Suprapubic skin (tissue), 4 donors: ENCODE results near the gene TARS3. TPM values are rescaled to one million over a fixed set of nuclear protein-coding genes. Genes with fewer than 3 reads are reported as not detected.
"Not testable (repeated sequence)": the region's sequence is repeated elsewhere in the genome, so short reads cannot be mapped to it uniquely, and the experiment has no call there.

Source experiments
- DNase-seq, 2 donors: peaks; one replicate each; pipeline ENCODE4 v3.0.0-alpha.2; 2019; ENCODE audit warnings: low spot score in 2 of 2
- H3K27ac ChIP-seq: fragments of 200-600 bp; sonication (generic); one replicate; pipeline ENCODE4 v1.5.1; 2019
- H3K27me3 ChIP-seq: fragments of 200-600 bp; sonication (generic); one replicate; pipeline ENCODE4 v1.5.1; 2019
- H3K36me3 ChIP-seq: fragments of 200-600 bp; sonication (generic); one replicate; pipeline ENCODE4 v1.5.1; 2019
- H3K4me1 ChIP-seq: fragments of 200-600 bp; sonication (generic); one replicate; pipeline ENCODE4 v1.5.1; 2019
- H3K4me3 ChIP-seq: fragments of 200-600 bp; sonication (generic); one replicate; pipeline ENCODE4 v1.5.1; 2019; ENCODE audit warnings: mild to moderate bottlenecking
- H3K9me3 ChIP-seq: fragments of 200-600 bp; sonication (generic); one replicate; pipeline ENCODE4 v1.5.1; 2019
- CTCF ChIP-seq, 2 donors: fragments of 200-600 bp in 1 of 2; fragments of 450-650 bp in 1 of 2; sonication (generic) in 1 of 2; IDR thresholded peaks; one replicate each; pipeline ENCODE4 v1.5.1; 2016 to 2019; ENCODE audit warnings: antibody characterized with exemption in 2 of 2, mild to moderate bottlenecking in 1 of 2, moderate library complexity in 1 of 2
- EP300 ChIP-seq: sonication (generic); formaldehyde crosslinking; IDR thresholded peaks from one replicate; pipeline ENCODE4 v1.6.1; 2017; ENCODE audit warnings: antibody characterized with exemption
- POLR2A ChIP-seq, 2 donors: fragments of 450-650 bp; IDR thresholded peaks; one replicate each; pipeline ENCODE4 v1.6.1; 2017; ENCODE audit warnings: antibody characterized with exemption in 2 of 2, mild to moderate bottlenecking in 2 of 2, moderate library complexity in 2 of 2
- POLR2AphosphoS5 ChIP-seq, 3 donors: sonication (generic); formaldehyde crosslinking; IDR thresholded peaks; one replicate each; pipeline ENCODE4 v1.6.1; 2017; ENCODE audit warnings: antibody characterized with exemption in 3 of 3
- WGBS: methylation state at CpG from one replicate; pipeline ENCODE4 v1.1.5; 2018; 5-methylcytosine and 5-hydroxymethylcytosine counted together
- total RNA-seq, 4 donors: library from RNA; depleted of rRNA; stranded (reverse); fragments of >200 nt; gene quantifications; one replicate each; pipeline ENCODE4 v1.1.0, GENCODE V29; 2016

Gene TARS3
- total RNA-seq, 4 donors from 2014 or later: 5.4 to 19.3 (median 12.3) TPM

GRCh38 chr15:101734837-101735236, 10.6 kb upstream of the TARS3 start:
- H3K9me3 ChIP-seq, DNase-seq, H3K4me3 ChIP-seq, H3K27ac ChIP-seq, H3K36me3 ChIP-seq, H3K4me1 ChIP-seq, H3K27me3 ChIP-seq: not testable (repeated sequence)
- 94% methylated on average over 2 of the region's 2 CpGs for WGBS

DNA sequence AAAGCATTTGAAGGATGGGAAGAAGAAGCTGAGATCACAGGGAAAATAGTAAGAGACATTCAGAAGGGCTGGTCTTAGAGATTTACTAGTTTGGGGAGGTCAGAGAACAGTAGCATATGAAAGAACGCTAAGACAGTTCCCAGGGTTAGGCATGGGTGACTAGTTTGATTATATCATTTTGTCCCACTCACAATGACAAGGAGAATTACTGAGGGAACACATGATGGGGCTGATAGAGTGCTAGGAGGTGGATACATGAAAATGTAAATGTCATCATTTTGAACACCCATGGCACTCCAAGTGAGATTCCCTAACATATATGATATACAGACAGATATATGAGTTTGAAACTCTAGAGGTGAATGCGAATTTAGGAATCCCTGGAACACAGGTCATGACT, 9.3 kb upstream of the TARS3 start:
- WGBS: 93% methylated on average over 2 of the region's 2 CpGs
- H3K27ac ChIP-seq: no peak overlapping the region
- DNase-seq: no peak
- TF ChIP-seq CTCF (IDR thresholded peaks at IDR 0.05): no peak
- no peak for TF ChIP-seq EP300
- no peaks in the 10 kb centered on the region for H3K9me3 ChIP-seq
- H3K4me1 ChIP-seq: no peaks in the 10 kb centered on the region
- no peaks in the 10 kb centered on the region for H3K36me3 ChIP-seq
- H3K4me3 ChIP-seq: no peak overlapping the region
- H3K27me3 ChIP-seq: no peaks in the 10 kb centered on the region

DNA sequence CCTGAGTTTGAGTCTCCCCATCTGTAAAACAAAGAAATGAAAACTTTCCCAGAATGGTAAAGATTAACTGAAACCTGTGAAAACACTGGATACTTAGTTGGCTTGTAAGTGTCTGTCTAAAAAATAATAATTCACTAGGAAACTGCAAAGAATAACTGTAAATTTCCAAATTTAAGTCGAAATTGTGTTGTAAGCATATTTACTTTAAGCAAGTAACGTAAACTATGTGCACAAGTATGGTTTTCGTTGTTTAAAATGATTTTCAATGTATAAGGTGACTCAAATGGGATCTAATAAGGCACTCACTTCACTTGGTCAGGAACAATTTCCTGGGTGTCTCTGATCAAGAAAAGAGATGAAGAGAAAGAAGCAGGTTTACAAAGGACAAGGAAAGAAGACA, 8.5 kb upstream of the TARS3 start:
- DNase-seq: no peak
- TF ChIP-seq POLR2A (IDR thresholded peaks at IDR 0.05) (no peak), POLR2AphosphoS5 (IDR thresholded peaks at IDR 0.05) (no peak), EP300 (no peak), CTCF (IDR thresholded peaks at IDR 0.05) (no peak)
- Histone ChIP-seq H3K36me3 (no peaks in the 10 kb centered on the region), H3K9me3 (no peaks in the 10 kb centered on the region), H3K27ac (no peak overlapping the region), H3K27me3 (no peaks in the 10 kb centered on the region), H3K4me1 (no peaks in the 10 kb centered on the region), H3K4me3 (no peak overlapping the region)
- 93% methylated on average over 3 of the region's 3 CpGs for WGBS

GRCh38 chr15:101731746-101732145, 7.5 kb upstream of the TARS3 start:
- no peaks in the 10 kb centered on the region for H3K27me3 ChIP-seq
- 79% methylated on average over 6 of the region's 6 CpGs for WGBS
- TF ChIP-seq EP300 (no peak), POLR2AphosphoS5 (IDR thresholded peaks at IDR 0.05) (no peak), CTCF (IDR thresholded peaks at IDR 0.05) (no peak)

DNA sequence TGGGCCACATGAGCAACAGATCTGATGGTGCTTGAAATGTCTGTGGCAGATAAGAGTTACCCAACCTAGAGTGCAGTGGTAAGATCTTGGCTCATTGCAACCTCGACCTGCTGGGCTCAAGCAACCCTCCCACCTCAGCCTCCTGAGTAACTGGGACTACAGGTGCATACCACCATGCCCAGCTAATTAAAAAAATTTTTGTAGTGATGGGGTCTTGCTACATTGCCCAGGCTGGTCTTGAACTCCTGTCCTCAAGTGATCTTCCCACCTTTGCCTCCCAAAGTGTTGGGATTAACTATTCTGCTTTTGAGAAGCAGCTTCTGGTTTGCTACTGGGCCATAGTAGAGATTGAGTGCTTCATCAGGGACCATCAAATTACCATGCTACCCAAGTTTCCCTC, 2.9 kb upstream of the TARS3 start:
- H3K9me3 ChIP-seq: no peaks in the 10 kb centered on the region
- H3K4me3 ChIP-seq: no peak overlapping the region
- no peaks in the 10 kb centered on the region for H3K27me3 ChIP-seq
- WGBS: 86% methylated on average over 1 of the region's 1 CpG
- no peak overlapping the region for H3K27ac ChIP-seq
- DNase-seq: no peak
- H3K4me1 ChIP-seq: peaks cover 13% of the 10 kb centered on the region
- H3K36me3 ChIP-seq: no peaks in the 10 kb centered on the region
- TF ChIP-seq POLR2AphosphoS5 (IDR thresholded peaks at IDR 0.05): no peak

More at GRCh38 chr15:101731746-101732145, 7.5 kb upstream of the TARS3 start:
- Histone ChIP-seq H3K36me3 (no peaks in the 10 kb centered on the region), H3K27ac (no peak overlapping the region), H3K4me3 (no peak overlapping the region), H3K9me3 (no peaks in the 10 kb centered on the region), H3K4me1 (no peaks in the 10 kb centered on the region)
- no peak for DNase-seq

- no peak for DNase-seq
- H3K27me3 ChIP-seq: no peaks in the 10 kb centered on the region
- H3K4me1 ChIP-seq: peaks cover 13% of the 10 kb centered on the region
- no peaks in the 10 kb centered on the region for H3K9me3 ChIP-seq
- H3K27ac ChIP-seq: no peak overlapping the region
- H3K36me3 ChIP-seq: peaks cover 17% of the 10 kb centered on the region
- 82% methylated on average over 2 of the region's 2 CpGs for WGBS
- no peak overlapping the region for H3K4me3 ChIP-seq
- no peak for TF ChIP-seq POLR2AphosphoS5 (IDR thresholded peaks at IDR 0.05)
- TF ChIP-seq CTCF (IDR thresholded peaks at IDR 0.05): no peak
- TF ChIP-seq POLR2A (IDR thresholded peaks at IDR 0.05): no peak
- no peak for TF ChIP-seq EP300
Observed at GRCh38 chr15:101725073-101725472, 800 bp upstream of the TARS3 start.
